Stimulated activated CD8-positive, alpha-beta memory T cell treated with anti-CD3 and anti-CD28 coated beads, Interleukin-7, amount 100 ng/mL, for 48 hours (primary cell): Measurements from ENCODE around the gene HIVEP3.

Experiments used
- DNase-seq, 2 donors: peaks; one replicate each; pipeline ENCODE4 v3.0.0-alpha.2; 2020; ENCODE audit warnings: low read depth in 1 of 2; ENCODE audit errors: extremely low read depth in 1 of 2

The HIVEP3 gene

DNA sequence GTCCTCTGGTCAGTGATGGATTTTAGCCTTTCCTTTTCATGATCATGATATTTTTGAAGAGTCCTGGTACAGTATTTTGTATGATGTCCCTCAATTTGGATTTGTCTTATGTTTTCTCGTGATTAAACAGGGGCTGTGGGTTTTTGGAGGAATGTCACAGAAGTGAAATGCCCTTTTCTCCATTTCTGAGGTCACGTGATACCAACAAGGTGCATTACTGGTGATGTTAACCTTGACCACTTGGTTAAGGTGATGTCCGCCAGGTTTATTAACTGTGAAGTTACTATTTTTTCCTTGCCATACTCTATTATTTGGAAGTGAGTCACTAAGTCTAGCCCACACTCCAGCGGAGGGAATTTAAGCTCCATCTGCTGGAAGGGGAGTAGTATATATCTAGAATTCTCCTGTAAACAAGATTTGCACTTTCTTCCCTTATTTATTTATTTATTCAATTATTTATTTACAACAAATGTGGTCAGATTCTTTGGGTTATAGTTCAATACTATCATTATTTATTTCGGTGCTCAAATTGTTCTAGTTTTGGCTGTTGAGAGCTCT, 123.4 kb downstream of the HIVEP3 start:
- DNase-seq: no peak

DNA sequence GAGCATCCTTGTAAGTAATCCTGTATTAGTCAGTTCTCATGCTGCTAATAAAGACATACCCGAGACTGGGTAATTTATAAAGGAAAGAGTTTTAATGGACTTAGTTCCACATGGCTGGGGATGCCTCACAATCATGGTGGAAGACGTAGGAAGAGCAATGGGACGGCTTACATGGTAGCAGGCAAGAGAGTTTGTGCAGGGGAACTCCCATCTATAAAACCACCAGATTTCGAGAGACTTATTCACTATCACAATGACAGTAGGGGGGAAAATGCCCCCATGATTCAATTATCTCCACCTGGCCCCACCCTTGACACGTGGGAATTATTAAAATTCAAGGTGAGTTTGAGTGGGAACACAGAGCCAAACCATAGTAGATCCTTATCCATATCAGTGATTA, 124.7 kb downstream of the HIVEP3 start:
- DNase-seq: no peak

DNA sequence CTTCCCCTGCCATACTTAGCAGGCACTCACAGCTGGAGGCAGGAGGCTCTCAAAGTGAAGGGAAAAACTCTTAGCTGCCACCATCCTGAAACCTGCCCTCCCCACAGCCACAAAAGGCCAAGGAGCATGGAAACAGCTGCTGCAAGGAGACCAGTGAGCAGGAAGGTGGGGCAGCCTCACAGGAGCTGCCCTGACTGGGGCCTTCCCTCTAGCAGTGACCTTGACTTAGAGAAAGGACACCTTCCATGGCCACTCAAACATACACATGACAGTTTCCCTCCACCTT, 126.3 kb downstream of the HIVEP3 start:
- no peak for DNase-seq

DNA sequence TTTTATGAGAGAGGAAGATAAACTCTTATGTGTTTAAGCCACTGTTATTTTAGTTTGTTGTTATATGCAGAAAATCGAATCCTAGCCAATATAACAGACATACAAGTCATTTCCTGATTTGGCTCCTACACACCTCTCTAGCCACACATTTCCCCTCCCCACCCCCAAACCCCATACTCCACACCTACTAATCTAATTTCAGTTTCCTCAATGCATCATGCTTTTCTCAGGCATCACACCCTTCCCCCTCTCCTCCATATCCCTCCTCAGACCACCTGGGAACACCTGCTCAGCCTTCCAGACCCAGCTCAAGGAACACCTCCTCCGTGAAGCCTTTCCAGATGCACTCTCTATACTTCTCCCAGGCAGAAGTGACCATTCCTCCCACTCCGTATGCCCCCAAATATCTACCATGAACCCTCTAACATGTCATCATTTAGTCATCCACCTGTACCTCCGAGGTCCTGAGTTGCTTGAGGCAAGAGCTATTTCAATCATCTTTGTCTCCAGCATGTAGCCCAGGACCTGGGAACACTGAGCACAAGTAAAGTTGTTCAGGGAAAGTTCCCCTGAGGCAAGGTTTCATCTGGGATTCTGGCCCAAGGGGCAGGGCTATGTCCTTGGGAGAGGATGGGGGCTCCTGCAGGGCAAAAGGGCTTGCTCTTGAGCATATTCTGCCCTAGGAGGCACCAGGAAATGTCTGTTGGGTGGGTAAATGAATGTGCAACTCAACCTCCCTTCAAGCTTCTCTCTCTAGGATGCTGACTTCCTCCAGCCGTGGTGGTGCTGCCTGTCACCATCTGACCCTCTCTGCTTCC, 126.8 kb downstream of the HIVEP3 start:
- no peak for DNase-seq

DNA sequence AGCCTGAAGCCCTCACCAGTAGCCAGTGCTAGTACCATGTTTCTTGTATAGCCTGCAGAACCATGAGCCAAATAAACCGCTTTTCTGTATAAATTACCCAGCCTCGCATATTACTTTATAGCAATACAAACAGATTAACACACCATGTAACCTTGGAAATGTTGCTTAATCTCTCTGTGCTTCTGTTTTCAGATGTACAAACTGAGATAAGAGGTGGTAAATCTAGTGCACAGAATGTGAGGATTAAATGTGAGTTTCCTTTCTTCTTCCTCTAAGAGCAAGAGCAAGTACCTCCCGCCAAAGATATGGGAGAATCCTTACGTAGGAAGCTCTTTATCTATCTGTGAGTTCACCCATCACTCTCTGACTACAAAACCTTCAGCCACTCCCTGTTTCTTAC, 128.4 kb downstream of the HIVEP3 start:
- no peak for DNase-seq

DNA sequence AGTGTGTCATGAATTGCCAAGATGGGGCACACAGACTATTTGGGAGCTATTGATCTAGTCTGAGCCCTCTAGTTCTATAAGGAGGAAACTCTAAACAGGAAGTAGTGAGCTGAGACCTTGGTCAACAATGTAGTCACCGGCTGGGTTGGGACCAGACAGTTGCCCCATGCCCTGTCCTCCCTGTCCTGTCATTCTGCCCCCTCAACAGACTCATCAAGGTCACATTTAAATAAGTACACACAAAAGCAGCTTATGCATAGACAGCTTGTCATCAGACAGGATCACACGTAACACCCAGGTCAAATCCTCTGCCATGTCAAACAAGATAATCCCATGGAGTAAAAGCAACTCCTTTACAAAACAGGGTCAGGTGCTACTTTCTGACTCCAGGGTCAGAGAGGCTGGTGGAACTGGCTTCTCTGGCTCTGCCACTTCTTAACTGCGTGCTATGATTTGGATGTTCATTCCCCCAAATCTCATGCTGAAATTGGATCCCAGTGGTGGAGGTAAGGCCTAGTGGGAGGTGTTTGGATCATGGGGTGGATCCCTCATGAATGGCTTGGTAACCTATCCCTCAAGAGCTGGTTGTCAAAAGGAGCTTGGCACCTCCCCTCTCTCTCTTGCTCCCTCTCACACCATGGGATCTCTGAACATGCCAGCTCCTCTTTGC, 128.9 kb downstream of the HIVEP3 start:
- DNase-seq: no peak

DNA sequence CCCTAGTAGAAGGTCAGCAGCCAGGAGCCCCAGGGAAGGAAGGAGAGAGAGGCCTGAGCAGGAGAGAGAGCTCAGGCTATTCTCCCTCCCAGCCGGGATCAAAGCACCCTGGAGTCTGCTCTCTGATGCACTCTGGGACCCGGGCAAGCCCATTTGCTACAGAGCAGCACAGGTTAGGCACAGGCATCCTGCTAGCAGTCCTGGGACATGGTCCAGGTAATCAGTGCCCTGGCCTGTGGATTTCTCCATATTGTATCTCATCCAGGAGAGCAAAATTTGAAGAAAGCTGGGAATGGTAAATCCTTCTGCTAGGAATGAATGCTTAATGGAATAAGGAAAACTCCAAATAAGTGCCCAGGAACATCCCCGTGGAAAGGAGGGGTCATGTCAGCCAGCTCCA, 130.3 kb downstream of the HIVEP3 start:
- no peak for DNase-seq

DNA sequence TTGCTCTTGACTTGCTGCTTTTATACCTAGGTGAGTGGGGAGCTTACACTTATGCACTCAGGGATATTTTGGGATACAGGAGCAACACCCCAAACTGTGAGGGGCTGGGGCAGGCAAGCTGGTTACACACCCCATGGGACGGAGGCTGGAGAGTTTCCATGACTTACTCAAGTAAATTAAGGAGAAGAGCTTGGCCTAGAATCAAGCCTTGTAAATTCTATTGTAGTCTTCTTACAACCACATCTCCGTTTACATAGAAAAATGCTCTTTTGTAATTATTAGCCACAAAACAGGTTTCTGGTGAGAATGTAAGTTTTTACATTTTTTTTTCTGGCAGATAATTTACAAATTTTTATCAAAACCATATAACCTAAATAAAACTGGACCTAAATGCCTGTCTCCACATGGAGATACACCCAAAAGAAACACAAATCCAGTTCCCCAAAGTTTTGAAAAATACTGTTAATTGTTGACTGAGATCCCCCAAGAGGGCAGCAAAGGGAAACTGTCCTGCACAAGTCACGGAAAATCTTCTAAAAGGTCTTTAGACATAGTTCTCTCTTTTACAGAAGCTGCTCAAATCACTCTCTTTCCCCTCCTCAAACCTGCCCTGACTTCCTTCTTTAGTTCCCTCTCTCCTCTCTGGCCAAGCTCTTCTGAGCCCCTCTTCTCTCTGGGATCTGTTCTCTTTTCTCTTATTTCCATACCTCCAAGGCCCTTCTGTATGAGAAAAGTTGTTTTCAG, 134.0 kb downstream of the HIVEP3 start:
- DNase-seq: no peak

DNA sequence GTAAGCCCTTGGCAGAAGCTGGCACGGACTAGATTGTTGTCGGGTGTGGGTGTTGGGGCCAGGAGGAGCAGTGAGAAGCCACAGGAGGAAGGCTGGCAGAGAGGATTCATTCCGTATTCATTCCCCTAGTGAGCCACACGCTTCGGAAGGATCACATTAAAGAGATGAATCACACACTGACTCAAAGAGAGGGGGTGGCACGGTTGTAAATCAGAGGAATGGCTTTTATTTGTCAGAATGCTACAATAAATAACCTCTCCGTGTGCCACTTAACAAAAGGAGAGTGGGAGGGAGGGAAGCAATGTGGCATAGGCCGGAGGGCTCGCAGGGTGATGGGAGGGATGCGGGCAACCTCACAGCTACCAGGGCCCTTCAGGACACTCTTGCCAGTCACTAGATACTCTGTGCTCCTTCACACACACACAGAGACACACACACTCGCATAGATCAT, 135.5 kb downstream of the HIVEP3 start:
- DNase-seq: peak in 1 of 2 donors; percentile 53

DNA sequence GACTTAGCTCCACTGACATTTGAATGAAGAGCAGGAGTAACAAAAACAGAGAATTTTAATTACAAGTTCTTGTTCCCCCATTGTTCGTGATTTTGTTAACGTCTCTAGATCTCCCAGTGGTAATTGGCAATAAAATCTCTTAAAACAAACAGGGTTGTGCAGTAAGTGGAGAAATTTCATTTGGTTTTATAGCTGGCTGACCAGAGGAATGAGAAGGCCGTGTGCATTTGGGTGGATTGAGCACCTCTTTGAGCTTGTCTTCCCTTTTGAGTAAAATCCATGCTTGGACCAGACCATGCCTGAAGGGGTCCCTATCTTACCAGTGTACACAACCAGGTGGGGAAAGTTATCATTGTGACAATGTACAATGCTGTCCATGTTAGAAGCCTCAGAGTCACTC, 137.8 kb downstream of the HIVEP3 start:
- no peak for DNase-seq

DNA sequence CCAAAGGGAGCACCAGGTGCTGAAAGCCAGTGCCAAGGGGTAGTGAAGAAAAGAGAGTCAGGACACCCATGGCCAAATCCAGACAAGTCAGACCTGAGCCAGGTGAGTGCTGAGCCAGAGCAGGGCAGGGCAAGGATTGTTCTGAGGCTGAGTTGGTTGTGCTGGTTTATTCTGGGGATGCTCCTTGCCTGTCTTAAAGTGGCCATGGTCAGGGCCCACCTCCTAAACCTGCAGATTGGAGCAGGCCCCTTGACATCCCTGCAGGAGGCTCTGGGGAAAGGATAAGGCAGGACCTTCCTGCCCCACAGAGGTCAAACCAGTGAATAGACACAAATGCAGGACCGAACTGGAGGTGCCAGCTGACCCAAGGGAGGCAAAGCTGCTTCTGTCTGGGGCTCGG, 138.4 kb downstream of the HIVEP3 start:
- no peak for DNase-seq

DNA sequence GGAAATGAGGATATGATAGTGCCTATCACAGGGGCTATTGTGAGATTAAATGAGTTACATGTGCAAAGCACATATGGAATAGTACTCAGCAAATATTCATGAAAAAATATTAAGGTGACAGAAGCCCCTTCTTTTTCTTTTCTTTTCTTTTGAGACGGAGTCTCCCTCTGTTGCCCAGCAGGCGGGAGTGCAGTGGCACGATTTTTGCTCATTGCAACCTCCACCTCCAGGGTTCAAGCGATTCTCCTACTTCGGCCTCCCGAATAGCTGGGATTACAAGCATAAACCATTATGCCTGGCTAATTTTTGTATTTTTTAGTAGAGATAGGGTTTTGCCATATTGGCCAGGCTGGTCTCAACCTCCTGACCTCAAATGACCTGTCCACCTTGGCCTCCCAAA, 139.4 kb downstream of the HIVEP3 start:
- DNase-seq: no peak

DNA sequence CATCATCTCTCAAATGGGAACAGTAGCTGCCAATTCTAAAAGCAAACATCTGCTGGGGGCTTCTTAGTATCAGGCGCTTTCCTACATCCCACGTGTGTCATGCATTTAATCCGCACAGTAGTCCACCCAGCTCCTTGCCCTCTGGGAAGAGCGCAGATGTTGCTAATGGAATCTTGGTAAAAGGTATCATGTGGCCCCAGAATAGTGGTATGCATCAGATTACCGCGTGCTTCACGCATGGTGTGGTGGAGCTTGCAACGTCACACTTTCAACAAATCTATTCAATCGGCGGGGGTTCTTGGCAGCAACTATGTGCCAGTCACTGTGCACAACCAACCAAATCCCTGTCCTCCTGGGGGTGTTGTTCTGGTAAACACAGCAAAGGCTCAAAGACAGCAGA, 141.0 kb downstream of the HIVEP3 start:
- no peak for DNase-seq

DNA sequence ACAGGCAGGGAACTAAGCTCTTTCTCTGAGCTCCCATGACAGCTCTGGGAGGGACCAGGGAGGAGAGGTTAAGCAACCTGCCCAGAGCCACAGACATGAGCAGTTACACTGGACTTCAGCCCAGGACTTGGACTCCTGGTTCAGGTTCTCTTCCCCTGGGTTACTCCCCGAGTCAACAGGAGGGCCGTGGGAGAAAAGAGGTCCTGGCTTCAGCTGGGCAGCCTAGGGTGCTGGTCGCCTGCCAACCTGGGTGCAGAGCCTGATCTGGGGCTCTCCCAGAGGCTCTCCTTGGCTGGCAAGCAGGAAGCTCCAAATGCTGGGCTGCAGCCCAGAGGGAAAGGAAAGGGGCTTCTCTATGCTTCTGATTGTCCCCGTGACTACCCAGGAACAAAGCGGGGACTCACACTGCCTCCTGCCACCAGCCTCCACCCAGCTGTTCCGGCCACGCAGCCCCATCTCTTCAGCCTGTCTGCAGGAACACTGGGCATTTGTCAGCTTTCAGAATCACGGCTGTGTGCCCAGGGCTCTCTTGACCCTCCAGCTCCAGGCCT, 141.8 kb downstream of the HIVEP3 start:
- DNase-seq: no peak

DNA sequence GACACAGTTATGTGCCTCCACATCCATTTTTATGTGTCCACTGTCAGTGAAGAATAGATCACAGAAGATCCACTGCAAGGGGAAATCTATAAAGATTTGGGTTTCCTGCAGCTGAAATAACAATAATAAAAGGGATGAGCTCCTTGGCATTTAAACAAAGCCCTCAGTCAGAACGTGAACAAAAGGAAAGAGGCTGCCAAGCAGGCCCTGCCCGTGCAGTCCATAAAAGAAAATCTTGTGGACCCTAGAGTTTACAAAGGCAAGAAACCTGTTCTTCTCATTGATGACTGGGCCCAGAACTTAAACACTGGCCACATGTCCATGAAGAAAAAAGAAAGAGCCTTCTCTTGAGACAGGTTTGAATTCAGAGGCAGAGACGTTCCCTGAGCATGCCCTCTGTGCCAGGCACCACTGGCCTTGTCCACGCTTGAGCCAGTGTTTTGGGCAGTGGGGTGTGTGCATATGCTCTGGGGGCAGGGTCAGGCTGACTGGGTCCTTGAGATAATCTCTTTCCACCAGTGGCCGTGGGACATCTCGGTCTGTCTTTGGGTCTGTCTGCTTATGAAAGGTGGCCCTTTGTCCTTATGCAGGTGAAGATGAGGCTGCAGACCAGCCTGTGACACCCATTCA, 142.7 kb downstream of the HIVEP3 start:
- DNase-seq: no peak

DNA sequence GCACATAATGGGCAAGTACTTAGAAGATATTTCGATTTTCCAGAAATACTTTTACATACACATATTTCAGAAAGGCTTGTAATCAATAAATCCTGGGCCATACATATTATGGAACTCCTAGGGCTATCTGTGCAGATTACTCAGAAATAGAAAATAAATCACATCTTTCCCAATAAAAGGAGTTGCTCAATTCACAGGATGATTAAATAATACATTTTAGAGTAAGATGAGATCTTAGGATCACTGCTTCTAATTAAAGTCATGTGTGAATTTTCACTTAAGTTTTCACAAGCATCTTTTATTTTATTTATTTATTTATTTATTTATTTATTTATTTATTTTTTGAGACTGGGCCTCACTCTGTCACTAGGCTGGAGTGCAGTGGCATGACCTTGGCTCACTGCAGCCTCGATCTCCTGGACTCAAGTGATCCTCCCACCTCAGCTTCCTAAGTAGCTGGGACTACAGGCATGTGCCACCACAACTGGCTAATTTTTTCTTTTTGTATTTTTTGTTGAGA, 144.2 kb downstream of the HIVEP3 start:
- DNase-seq: no peak

DNA sequence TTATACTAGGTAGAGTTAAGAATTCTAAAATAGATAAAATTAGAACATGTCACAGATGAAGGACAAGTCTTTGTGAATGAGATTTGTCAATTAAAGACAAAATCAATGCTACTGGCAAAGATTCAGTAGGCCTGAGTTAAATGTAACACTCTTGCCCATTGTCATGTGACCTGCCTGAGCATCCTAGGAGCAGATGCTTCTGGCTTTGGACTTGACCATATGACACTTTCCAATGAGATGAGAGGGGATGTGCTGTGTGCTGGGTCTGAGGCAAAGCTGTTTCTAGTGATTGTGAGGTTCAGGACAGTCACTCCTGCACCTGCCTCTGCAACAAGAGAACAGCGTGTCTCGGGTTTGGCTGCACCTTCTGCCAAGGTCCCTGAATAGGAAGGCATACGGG, 144.9 kb downstream of the HIVEP3 start:
- DNase-seq: no peak

DNA sequence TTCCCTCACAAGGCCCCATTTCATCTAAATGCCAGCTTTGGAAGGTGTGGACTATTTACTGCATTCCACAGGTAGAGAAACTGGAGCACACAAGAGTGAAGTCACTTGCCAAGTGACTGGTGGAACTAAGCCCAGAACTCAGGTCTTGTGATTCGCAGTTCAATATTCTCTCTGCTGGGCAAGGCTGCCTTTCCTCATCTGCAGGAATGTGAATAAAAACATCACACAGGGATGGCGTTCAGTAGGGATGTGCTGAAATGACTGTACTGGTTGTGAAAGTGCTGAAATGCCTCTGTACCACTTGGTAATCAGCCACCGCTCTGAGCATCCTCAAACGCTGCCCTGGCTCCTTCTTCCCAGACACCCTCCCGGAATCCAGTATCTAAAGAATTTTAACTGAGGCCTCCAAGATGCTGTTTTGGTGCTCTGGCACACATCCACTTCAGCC, 145.6 kb downstream of the HIVEP3 start:
- no peak for DNase-seq

DNA sequence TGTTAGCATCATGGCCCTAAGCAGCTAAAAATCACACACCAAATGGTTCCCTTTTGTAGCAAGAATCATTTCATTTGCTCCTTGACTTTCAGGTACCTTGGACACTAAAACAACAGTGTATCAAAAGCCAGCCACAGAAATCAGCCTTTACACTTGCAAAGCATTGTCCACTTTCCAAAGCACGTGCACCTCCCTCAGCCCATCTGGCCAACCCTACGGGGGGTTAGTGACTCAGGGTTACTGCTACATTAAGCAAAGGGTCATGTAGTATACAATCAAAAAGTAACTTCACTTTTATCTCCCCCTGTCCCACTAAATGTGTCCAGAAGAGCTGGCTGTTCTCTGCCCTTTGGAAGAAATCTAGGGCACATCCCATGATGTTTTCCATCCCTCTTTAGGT, 149.7 kb downstream of the HIVEP3 start:
- no peak for DNase-seq

DNA sequence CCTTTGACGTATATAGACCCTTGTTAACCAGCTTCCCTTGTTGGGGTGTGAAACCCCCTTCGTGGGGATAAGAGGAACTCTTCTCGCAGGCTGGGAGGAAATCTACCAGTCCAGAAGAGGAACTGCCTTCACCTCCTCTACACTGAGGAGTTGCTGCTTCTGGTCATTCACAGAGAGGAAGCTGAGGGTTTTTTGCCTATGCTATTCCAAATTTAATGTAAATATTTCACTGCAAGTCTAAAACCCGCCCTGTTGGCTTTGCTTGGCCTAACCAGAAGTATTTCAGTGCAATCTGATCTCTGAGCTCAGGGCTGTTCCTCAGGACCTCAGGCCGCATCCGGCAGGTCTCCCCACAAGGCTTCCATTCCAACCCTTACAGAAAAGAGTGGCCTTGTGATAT, 150.1 kb downstream of the HIVEP3 start:
- DNase-seq: no peak
